Breast epithelium (tissue), 3 donors: ENCODE measurements around the gene STOML1.

Experiments used
- CTCF ChIP-seq, 3 donors: fragments of 450-650 bp; IDR thresholded peaks; one replicate each; pipeline ENCODE4 v1.5.1; 2016 to 2017; ENCODE audit warnings: antibody characterized with exemption in 3 of 3, mild to moderate bottlenecking in 3 of 3, moderate library complexity in 3 of 3
- POLR2A ChIP-seq: fragments of 450-650 bp; IDR thresholded peaks from one replicate; pipeline ENCODE4 v1.6.1; 2016; ENCODE audit warnings: antibody characterized with exemption, mild to moderate bottlenecking, moderate library complexity
- POLR2AphosphoS5 ChIP-seq, 3 donors: sonication (generic); formaldehyde crosslinking; IDR thresholded peaks; one replicate each; pipeline ENCODE4 v1.6.1; 2017; ENCODE audit warnings: antibody characterized with exemption in 3 of 3

- TF ChIP-seq POLR2A (no peak), POLR2AphosphoS5 (IDR thresholded peaks at IDR 0.05) (no peak), CTCF (IDR thresholded peaks at IDR 0.05) (no peak)
These were observed 29.7 kb downstream of the STOML1 start for GRCh38 chr15:73962433-73962832.
